Nephron (organoid): Measurements from ENCODE around the gene MIXL1.

ENCODE experiments used
- H3K27ac Mint-ChIP-seq, 3 experiments: 2 replicates each; pipeline ENCODE4 v1.8.0; 2020; ENCODE audit warnings: mixed read lengths in 3 of 3, mild to moderate bottlenecking in 2 of 3, moderate library complexity in 1 of 3
- H3K27me3 Mint-ChIP-seq: 2 replicates; pipeline ENCODE4 v1.8.0; 2021; ENCODE audit warnings: low read depth, mild to moderate bottlenecking, moderate library complexity, mixed read lengths
- H3K36me3 Mint-ChIP-seq: 2 replicates; pipeline ENCODE4 v1.8.0; 2020; ENCODE audit warnings: low read depth, mixed read lengths
- H3K4me1 Mint-ChIP-seq: 2 replicates; pipeline ENCODE4 v1.8.0; 2020; ENCODE audit warnings: mixed read lengths
- H3K4me3 Mint-ChIP-seq, 3 experiments: 2 replicates each; pipeline ENCODE4 v1.8.0; 2020; ENCODE audit warnings: mild to moderate bottlenecking in 3 of 3, mixed read lengths in 3 of 3, moderate library complexity in 2 of 3
- H3K9me3 Mint-ChIP-seq: 2 replicates; pipeline ENCODE4 v1.8.0; 2020; ENCODE audit warnings: mixed read lengths
- TF ChIP-seq, protein P1 (sequence below), 3 experiments: fragments of 200-600 bp; sonication (generic); IDR thresholded peaks; one replicate each; pipeline ENCODE4 v1.5.0; 2021; ENCODE audit warnings: antibody characterized with exemption in 3 of 3; ENCODE audit not compliant: unreplicated experiment in 3 of 3

The MIXL1 gene

DNA sequence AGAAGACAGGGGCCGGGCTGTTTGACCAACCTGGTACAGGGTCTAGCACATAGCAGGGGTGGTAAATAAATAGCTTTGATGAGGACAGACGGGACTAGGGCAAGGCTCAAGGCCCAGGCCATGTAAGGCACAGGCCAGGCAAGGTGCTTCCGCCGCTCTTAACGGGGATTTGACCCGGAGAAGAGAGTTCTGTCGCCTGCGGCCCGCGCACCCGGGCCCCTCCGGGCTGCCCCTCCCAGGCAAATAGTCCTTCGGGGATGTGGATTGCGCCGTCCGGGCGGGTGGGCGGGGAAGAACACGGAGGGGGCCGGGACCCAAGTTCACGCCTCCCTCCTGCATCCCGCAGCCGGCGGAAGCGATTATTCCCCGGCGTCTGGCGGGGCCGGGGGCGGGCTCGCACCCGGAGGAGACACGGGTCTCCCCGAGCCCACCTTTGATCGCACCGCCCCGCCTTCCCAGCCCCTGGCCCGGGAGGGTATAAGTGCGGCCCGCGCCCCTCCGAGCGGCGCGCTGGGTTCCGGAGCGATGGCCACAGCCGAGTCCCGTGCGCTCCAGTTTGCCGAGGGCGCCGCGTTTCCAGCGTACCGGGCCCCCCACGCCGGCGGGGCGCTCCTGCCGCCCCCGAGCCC is at the start of gene MIXL1:
Gene MIXL1, plus strand, starts transcription at position 508 of the 629 bp plus-strand sequence. Its CDS starts 18 bp downstream, at position 526.
- TF ChIP-seq, protein P1, sequence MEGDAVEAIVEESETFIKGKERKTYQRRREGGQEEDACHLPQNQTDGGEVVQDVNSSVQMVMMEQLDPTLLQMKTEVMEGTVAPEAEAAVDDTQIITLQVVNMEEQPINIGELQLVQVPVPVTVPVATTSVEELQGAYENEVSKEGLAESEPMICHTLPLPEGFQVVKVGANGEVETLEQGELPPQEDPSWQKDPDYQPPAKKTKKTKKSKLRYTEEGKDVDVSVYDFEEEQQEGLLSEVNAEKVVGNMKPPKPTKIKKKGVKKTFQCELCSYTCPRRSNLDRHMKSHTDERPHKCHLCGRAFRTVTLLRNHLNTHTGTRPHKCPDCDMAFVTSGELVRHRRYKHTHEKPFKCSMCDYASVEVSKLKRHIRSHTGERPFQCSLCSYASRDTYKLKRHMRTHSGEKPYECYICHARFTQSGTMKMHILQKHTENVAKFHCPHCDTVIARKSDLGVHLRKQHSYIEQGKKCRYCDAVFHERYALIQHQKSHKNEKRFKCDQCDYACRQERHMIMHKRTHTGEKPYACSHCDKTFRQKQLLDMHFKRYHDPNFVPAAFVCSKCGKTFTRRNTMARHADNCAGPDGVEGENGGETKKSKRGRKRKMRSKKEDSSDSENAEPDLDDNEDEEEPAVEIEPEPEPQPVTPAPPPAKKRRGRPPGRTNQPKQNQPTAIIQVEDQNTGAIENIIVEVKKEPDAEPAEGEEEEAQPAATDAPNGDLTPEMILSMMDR (IDR thresholded peaks at IDR 0.05; ENCODE audit: unreplicated experiment in 3 of 3): no peak

DNA sequence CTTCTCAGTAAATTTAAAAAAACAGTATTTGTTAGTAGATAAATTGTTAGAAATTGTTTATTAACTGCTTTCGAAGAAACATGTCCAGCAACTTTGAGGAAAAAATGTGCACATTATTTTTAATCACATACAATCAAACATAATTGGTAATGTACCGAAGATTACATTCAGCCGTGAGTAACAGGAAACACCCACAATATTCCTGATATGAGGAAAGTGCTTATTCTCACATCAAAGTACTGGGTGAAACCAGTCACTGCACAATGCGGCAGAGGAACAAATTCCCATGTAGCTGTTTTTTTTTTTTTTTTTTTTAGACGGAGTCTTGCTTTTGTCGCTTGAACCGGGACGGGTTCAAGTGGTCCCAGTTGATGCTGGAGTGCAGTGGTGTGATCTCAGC is 46.6 kb upstream of the MIXL1 start:
- Mint-ChIP-seq H3K27me3 (no peaks in the 10 kb centered on the region), H3K27ac (no peak overlapping the region), H3K4me3 (no peak overlapping the region), H3K4me1 (peaks cover 28% of the 10 kb centered on the region), H3K9me3 (no peaks in the 10 kb centered on the region), H3K36me3 (peaks cover 34% of the 10 kb centered on the region)
- TF ChIP-seq, protein P1 (IDR thresholded peaks at IDR 0.05; ENCODE audit: unreplicated experiment in 3 of 3): no peak

More for the DNA sequence above, at the start of gene MIXL1:
- Mint-ChIP-seq H3K36me3 (peaks cover 8% of the 10 kb centered on the region), H3K9me3 (no peaks in the 10 kb centered on the region), H3K4me3 (peak within 1 kb of the TSS; percentile 84 to 85 (median 85)), H3K27ac (peak within 1 kb of the TSS in 1 of 3 experiments; percentile 22), H3K27me3 (peaks cover 54% of the 10 kb centered on the region), H3K4me1 (peaks cover 3% of the 10 kb centered on the region)

DNA sequence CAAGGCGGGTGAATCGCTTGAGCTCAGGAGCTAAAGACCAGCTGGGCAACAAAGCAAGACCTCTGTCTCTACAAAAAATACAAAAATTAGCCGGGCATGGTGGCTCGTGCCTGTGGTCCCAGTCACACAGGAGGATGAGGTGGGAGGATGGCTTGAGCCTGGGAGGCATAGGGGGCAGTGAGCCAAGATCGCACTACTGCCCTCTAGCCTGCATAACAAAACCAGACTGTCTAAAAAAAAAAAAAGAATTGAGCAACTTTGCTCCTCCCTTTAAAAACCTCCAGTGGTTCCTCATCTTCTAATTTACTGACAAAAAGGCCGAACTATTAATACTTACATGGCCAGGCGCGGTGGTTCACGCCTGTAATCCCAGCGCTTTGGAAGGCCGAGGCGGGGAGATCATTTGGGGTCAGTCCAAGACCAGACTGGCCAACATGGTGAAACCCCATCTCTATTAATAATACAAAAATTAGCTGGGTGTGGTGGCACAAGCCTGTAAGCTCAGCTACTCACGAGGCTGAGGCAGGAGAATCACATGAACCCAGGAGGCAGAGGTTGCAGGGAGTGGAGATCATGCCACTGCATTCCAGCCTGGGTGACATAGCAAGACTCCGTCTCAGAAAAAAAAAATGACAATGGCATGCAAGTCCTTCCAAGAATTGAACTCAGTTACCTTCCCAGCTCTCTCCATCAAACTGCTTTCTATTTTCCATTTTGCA is 41.3 kb upstream of the MIXL1 start:
- Mint-ChIP-seq H3K36me3 (peaks cover 42% of the 10 kb centered on the region), H3K27ac (peak overlapping the region; percentile 27 to 86 (median 72)), H3K27me3 (peaks cover 3% of the 10 kb centered on the region), H3K4me1 (peaks cover 53% of the 10 kb centered on the region), H3K4me3 (peak overlapping the region in 2 of 3 experiments; percentile 45 to 64), H3K9me3 (no peaks in the 10 kb centered on the region)
- TF ChIP-seq, protein P1 (IDR thresholded peaks at IDR 0.05; ENCODE audit: unreplicated experiment in 3 of 3): peak; percentile 26 to 27 (median 26)

DNA sequence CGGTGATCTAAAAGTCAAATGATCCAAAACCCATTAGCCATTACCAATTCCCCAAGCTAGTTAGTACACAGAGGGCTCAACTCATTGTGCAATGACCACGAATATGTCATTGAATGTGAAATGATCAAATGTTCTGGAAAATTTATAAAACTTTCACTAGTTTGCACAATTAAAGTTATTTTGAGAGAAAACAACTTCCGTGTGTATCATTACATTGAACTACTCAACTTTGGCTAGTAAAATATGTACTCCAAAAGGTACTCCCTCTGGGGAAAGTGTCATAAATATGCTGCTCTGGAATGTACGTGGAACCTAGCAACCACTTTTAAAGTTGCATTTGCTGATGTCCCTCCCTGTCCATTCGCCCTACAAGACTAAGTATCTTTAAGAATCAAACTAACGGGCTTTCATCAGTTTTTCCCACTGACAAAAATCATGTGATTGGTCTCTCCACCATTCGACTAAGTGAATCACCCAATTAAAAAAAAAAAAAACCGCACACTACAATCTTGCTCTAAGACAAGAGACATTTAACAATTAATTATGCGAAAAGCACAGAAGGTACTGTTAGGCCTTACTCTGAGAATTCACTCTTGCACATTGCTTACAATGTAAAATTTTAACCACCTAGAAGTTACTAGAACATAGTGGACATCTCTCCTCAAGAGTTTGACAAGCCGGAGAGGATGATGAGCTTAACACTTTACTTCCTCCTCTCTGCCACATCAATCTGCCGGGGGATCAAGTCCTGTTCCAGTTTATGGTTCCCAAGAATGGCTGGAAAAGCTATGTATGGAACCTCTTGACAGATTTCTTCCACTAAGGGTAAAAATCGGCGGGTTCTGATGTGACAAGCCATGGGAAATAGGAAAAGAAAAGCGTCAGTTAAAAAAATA is 38.1 kb upstream of the MIXL1 start:
- peak overlapping the region; percentile 97 to 100 (median 99) for H3K4me3 Mint-ChIP-seq

More for the DNA sequence above, 38.1 kb upstream of the MIXL1 start:
- TF ChIP-seq, protein P1 (IDR thresholded peaks at IDR 0.05; ENCODE audit: unreplicated experiment in 3 of 3): no peak
- Mint-ChIP-seq H3K36me3 (peaks cover 27% of the 10 kb centered on the region), H3K27ac (peak overlapping the region; percentile 96 to 100 (median 99)), H3K9me3 (no peaks in the 10 kb centered on the region), H3K4me1 (peaks cover 44% of the 10 kb centered on the region), H3K27me3 (peaks cover 3% of the 10 kb centered on the region)
